ENCODE data around the gene PRPF18.

GRCh38 chr10:13542533-13542932 is 44.2 kb upstream of the PRPF18 start:
- TF ChIP-seq CTCF (conservative IDR thresholded peaks at IDR 0.05; ENCODE audit: low read depth, low read length) = no peak
- no peak for TF ChIP-seq EZH2 (IDR thresholded peaks at IDR 0.05; ENCODE audit: borderline replicate concordance, low read depth, low read length, poor library complexity, severe bottlenecking)
